ENCODE measurements around the gene MRPL4. TPM values are rescaled to one million over a fixed set of nuclear protein-coding genes. Genes with fewer than 3 reads are reported as not detected.
"Not testable (repeated sequence)": the region's sequence is repeated elsewhere in the genome, so short reads cannot be mapped to it uniquely, and the experiment has no call there.

The MRPL4 gene
- total RNA-seq, 2 donors from 2014 or later: 66.0 to 69.2 TPM

DNA sequence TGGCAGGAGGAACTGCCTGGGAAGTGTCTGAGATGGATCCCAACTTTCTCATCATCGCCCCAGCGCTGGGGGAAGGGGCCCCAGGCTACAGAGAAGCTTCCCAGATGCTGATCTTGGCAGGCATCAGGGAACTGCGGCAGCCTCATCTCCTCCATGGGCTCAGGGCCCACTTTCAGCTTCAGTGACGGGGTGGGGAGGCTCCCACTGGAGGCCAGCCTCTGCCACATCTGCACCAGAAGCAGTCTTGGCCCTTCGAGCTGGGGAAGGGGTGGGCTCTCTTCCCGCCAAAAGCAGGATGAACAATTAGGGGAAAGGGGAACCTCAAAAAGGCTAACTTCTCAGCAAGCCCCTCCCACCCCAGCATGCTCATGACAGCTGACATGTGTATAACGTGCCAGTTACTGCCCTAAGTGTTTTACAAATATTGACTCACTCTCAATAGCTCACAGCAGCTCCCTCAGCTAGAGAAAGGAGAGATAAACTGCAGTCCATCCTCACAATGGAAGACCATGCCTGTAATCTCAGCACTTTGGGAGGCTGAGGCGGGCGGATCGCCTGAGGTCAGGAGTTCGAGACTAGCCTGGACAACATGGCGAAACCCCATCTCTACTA lies 13.7 kb upstream of the MRPL4 start:
- Histone ChIP-seq H3K27me3 (ENCODE audit: control insufficient read depth, insufficient read depth, low read length, poor library complexity, severe bottlenecking) (no peaks in the 10 kb centered on the region), H3K36me3 (ENCODE audit: control insufficient read depth, insufficient read depth, low read length) (no peaks in the 10 kb centered on the region), H3K9ac (ENCODE audit: extremely low read depth, low read length, poor library complexity, severe bottlenecking) (no peak overlapping the region), H3K4me3 (ENCODE audit: low read length) (no peak overlapping the region), H3K9me3 (ENCODE audit: control insufficient read depth, low read length) (no peaks in the 10 kb centered on the region), H3K27ac (ENCODE audit: low read depth, low read length) (no peak overlapping the region), H3K4me1 (ENCODE audit: control insufficient read depth, insufficient read depth, low read length) (no peaks in the 10 kb centered on the region)
- no peak for DNase-seq
- H3K27me3 Mint-ChIP-seq (ENCODE audit: insufficient read depth): no peaks in the 10 kb centered on the region
- H3K4me1 Mint-ChIP-seq: peaks cover 5% of the 10 kb centered on the region
- no peaks in the 10 kb centered on the region for H3K36me3 Mint-ChIP-seq (ENCODE audit: low read depth)
- TF ChIP-seq, protein P1, sequence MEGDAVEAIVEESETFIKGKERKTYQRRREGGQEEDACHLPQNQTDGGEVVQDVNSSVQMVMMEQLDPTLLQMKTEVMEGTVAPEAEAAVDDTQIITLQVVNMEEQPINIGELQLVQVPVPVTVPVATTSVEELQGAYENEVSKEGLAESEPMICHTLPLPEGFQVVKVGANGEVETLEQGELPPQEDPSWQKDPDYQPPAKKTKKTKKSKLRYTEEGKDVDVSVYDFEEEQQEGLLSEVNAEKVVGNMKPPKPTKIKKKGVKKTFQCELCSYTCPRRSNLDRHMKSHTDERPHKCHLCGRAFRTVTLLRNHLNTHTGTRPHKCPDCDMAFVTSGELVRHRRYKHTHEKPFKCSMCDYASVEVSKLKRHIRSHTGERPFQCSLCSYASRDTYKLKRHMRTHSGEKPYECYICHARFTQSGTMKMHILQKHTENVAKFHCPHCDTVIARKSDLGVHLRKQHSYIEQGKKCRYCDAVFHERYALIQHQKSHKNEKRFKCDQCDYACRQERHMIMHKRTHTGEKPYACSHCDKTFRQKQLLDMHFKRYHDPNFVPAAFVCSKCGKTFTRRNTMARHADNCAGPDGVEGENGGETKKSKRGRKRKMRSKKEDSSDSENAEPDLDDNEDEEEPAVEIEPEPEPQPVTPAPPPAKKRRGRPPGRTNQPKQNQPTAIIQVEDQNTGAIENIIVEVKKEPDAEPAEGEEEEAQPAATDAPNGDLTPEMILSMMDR (conservative IDR thresholded peaks at IDR 0.05): no peak
- WGBS, 2 experiments (ENCODE audit: insufficient coverage in 1 of 2, insufficient read length in 1 of 2): 86 to 87% methylated on average over 6 to 12 of the region's 12 CpGs
- no peak overlapping the region for H3K4me3 Mint-ChIP-seq
- no peaks in the 10 kb centered on the region for H3K9me3 Mint-ChIP-seq
- no peak overlapping the region for H3K27ac Mint-ChIP-seq

DNA sequence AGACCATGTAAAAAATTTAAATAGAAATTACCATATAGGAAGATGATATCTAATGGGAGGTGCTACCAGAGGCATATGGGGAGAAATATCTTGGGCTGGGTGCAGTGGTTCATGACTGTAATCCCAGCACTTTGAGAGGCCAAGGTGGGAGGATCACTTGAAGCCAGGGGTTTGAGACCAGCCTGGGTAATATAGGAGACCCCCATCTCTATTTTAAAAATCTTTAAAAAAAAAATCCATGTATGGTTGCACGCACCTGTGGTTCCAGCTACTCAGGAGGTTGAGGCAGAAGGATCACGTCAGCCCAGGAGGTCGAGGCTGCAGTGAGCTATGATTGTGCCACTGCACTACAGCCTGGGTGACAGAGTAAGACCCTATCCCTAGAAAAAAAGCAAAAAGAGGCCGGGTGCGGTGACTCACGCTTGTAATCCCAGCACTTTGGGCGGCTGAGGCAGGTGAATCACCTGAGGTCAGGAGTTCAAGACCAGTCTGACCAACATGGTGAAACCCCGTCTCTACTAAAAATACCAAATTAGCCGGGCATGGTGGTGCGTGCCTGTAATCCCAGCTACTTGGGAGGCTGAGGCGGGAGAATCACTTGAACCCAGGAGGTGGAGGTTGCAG lies 10.1 kb upstream of the MRPL4 start:
- DNase-seq; H3K4me3 ChIP-seq (ENCODE audit: low read length); H3K4me1 Mint-ChIP-seq; H3K4me3 Mint-ChIP-seq; H3K27me3 ChIP-seq (ENCODE audit: control insufficient read depth, insufficient read depth, low read length, poor library complexity, severe bottlenecking); H3K36me3 Mint-ChIP-seq (ENCODE audit: low read depth); H3K27ac Mint-ChIP-seq; H3K4me1 ChIP-seq (ENCODE audit: control insufficient read depth, insufficient read depth, low read length); H3K9me3 Mint-ChIP-seq; H3K27ac ChIP-seq (ENCODE audit: low read depth, low read length); H3K27me3 Mint-ChIP-seq (ENCODE audit: insufficient read depth); H3K9ac ChIP-seq (ENCODE audit: extremely low read depth, low read length, poor library complexity, severe bottlenecking); H3K9me3 ChIP-seq (ENCODE audit: control insufficient read depth, low read length); H3K36me3 ChIP-seq (ENCODE audit: control insufficient read depth, insufficient read depth, low read length): not testable (repeated sequence)
- 94 to 95% methylated on average over 11 of the region's 11 CpGs for WGBS, 2 experiments (ENCODE audit: insufficient coverage in 1 of 2, insufficient read length in 1 of 2)

DNA sequence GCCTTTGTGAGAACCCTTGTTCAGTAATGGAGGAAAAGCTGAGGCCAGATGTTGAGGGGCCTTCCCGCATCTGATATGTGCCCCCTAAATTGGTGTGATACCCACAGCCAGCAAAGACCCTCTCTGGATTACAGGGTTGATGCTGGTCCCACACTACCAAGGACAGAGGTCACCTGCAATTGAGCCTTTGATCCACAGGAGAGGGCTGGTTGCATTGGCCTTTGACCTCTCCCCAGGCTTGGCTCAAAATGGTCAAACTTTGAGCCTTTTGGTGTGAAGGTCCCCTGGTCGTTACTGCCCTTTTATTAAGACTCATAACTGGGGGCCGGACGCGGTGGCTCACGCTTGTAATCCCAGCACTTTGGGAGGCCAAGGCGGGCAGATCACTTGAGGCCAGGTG lies 8.4 kb upstream of the MRPL4 start:
- no peak overlapping the region for H3K27ac ChIP-seq (ENCODE audit: low read depth, low read length)
- WGBS, 2 experiments (ENCODE audit: insufficient coverage in 1 of 2, insufficient read length in 1 of 2): 86 to 93% methylated on average over 7 of the region's 7 CpGs
- TF ChIP-seq, protein P1 (conservative IDR thresholded peaks at IDR 0.05): no peak
- Mint-ChIP-seq H3K27ac (no peak overlapping the region), H3K36me3 (ENCODE audit: low read depth) (no peaks in the 10 kb centered on the region), H3K4me3 (no peak overlapping the region), H3K9me3 (no peaks in the 10 kb centered on the region), H3K27me3 (ENCODE audit: insufficient read depth) (no peaks in the 10 kb centered on the region), H3K4me1 (peaks cover 4% of the 10 kb centered on the region)
- H3K4me3 ChIP-seq (ENCODE audit: low read length): no peak overlapping the region
- H3K36me3 ChIP-seq (ENCODE audit: control insufficient read depth, insufficient read depth, low read length): no peaks in the 10 kb centered on the region
- no peak overlapping the region for H3K9ac ChIP-seq (ENCODE audit: extremely low read depth, low read length, poor library complexity, severe bottlenecking)
- no peaks in the 10 kb centered on the region for H3K4me1 ChIP-seq (ENCODE audit: control insufficient read depth, insufficient read depth, low read length)
- no peaks in the 10 kb centered on the region for H3K9me3 ChIP-seq (ENCODE audit: control insufficient read depth, low read length)
- H3K27me3 ChIP-seq (ENCODE audit: control insufficient read depth, insufficient read depth, low read length, poor library complexity, severe bottlenecking): no peaks in the 10 kb centered on the region
- no peak for DNase-seq

Data from endodermal cell (in vitro differentiated cells).